Cardiac muscle cell (in vitro differentiated cells and primary cell): ENCODE results near the gene RAB34. TPM values are rescaled to one million over a fixed set of nuclear protein-coding genes. Genes with fewer than 3 reads are reported as not detected.

Experiments used
- DNase-seq, 2 donors: peaks; one replicate each; pipeline versions ENCODE4 v3.0.0 to v3.0.0-alpha.2; 2010 to 2017; ENCODE audit warnings: low read depth in 1 of 2, low spot score in 1 of 2
- H3K27ac ChIP-seq: fragments of 200-600 bp; sonication (generic); 2 replicates; pipeline ENCODE4 v1.5.1; 2016
- H3K27me3 ChIP-seq: fragments of 200-600 bp; sonication (generic); 2 replicates; pipeline ENCODE4 v1.6.0; 2016; ENCODE audit warnings: control low read depth
- H3K36me3 ChIP-seq: fragments of 200-600 bp; sonication (generic); 2 replicates; pipeline ENCODE4 v1.5.1; 2016; ENCODE audit warnings: control low read depth
- H3K4me1 ChIP-seq: fragments of 200-600 bp; sonication (generic); 2 replicates; pipeline ENCODE4 v1.8.1; 2017; ENCODE audit warnings: low read depth, mild to moderate bottlenecking, mixed run types
- H3K4me3 ChIP-seq: fragments of 200-600 bp; sonication (generic); 2 replicates; pipeline ENCODE4 v1.5.1; 2016; ENCODE audit warnings: mild to moderate bottlenecking
- H3K9me3 ChIP-seq: fragments of 200-600 bp; sonication (generic); 2 replicates; pipeline ENCODE4 v1.5.1; 2017; ENCODE audit warnings: low read depth, mild to moderate bottlenecking, control low read depth
- CTCF ChIP-seq: IDR thresholded peaks from 2 replicates; pipeline ENCODE4 v1.5.1; 2012; ENCODE audit warnings: low read depth, mild to moderate bottlenecking, low read length
- polyA plus RNA-seq: library from polyadenylated mRNA; unstranded; fragments of >200 nt; fragmentation: Nextera tagmentation; extraction: Ambion mirVana; gene quantifications from 2 replicates; pipeline ENCODE4 v1.2.1, GENCODE V29; 2016
- total RNA-seq: library from RNA; depleted of rRNA; stranded (reverse); fragments of >200 nt; gene quantifications from 2 replicates; pipeline ENCODE4 v1.2.3, GENCODE V29; 2016

RAB34 gene
- total and polyA plus RNA-seq, 2 experiments from 2014 or later = 186 to 276 TPM

GRCh38 chr17:28675980-28676379 lies 41.7 kb downstream of the RAB34 start:
- TF ChIP-seq CTCF = no peak
- no peak overlapping the region for H3K27ac ChIP-seq
- no peak overlapping the region for H3K4me3 ChIP-seq
- peaks cover 89% of the 10 kb centered on the region for H3K36me3 ChIP-seq
- no peaks in the 10 kb centered on the region for H3K4me1 ChIP-seq
- no peaks in the 10 kb centered on the region for H3K27me3 ChIP-seq
- no peak for DNase-seq
- H3K9me3 ChIP-seq = no peaks in the 10 kb centered on the region

GRCh38 chr17:28675490-28675889 lies 42.2 kb downstream of the RAB34 start:
- Histone ChIP-seq H3K27me3 (no peaks in the 10 kb centered on the region), H3K36me3 (peaks cover 87% of the 10 kb centered on the region)

GRCh38 chr17:28669918-28670317 lies 47.8 kb downstream of the RAB34 start:
- no peak for TF ChIP-seq CTCF
- Histone ChIP-seq H3K36me3 (peaks cover 52% of the 10 kb centered on the region), H3K27ac (no peak overlapping the region), H3K27me3 (no peaks in the 10 kb centered on the region), H3K4me1 (no peaks in the 10 kb centered on the region), H3K4me3 (no peak overlapping the region), H3K9me3 (no peaks in the 10 kb centered on the region)
- DNase-seq = no peak

More at GRCh38 chr17:28675490-28675889, 42.2 kb downstream of the RAB34 start:
- Histone ChIP-seq H3K9me3 (no peaks in the 10 kb centered on the region), H3K27ac (no peak overlapping the region), H3K4me1 (no peaks in the 10 kb centered on the region), H3K4me3 (no peak overlapping the region)
- no peak for DNase-seq
- TF ChIP-seq CTCF = no peak

- peaks cover 34% of the 10 kb centered on the region for H3K36me3 ChIP-seq
- no peak overlapping the region for H3K27ac ChIP-seq
- no peaks in the 10 kb centered on the region for H3K27me3 ChIP-seq
- no peak for TF ChIP-seq CTCF
- no peak overlapping the region for H3K4me3 ChIP-seq
- H3K4me1 ChIP-seq = peaks cover 8% of the 10 kb centered on the region
- no peaks in the 10 kb centered on the region for H3K9me3 ChIP-seq
- DNase-seq = no peak
Observed at GRCh38 chr17:28667870-28668269, 49.8 kb downstream of the RAB34 start.

GRCh38 chr17:28665994-28666393 lies 51.7 kb downstream of the RAB34 start:
- DNase-seq = no peak
- no peak overlapping the region for H3K4me3 ChIP-seq
- peaks cover 18% of the 10 kb centered on the region for H3K36me3 ChIP-seq
- no peaks in the 10 kb centered on the region for H3K9me3 ChIP-seq
- H3K27me3 ChIP-seq = no peaks in the 10 kb centered on the region
- peaks cover 9% of the 10 kb centered on the region for H3K4me1 ChIP-seq
- no peak overlapping the region for H3K27ac ChIP-seq
- TF ChIP-seq CTCF = no peak

Other genes starting within 250 kb of the RAB34 start
- not detected in 2 replicates for gene SLC13A2, start 244.2 kb downstream of the RAB34 start, total RNA-seq
- gene SLC13A2, start 244.2 kb downstream of the RAB34 start, polyA plus RNA-seq = not detected in 2 replicates
- 0.06 and 0.18 TPM in 2 replicates for gene FOXN1, start 211.5 kb downstream of the RAB34 start, total RNA-seq
- not detected in 2 replicates for gene FOXN1, start 211.5 kb downstream of the RAB34 start, polyA plus RNA-seq
- gene UNC119, start 165.2 kb downstream of the RAB34 start, total RNA-seq = 124 and 125 TPM in 2 replicates
- 73.3 and 101 TPM in 2 replicates for gene UNC119, start 165.2 kb downstream of the RAB34 start, polyA plus RNA-seq
- gene PIGS, start 146.3 kb downstream of the RAB34 start, total RNA-seq = 107 and 114 TPM in 2 replicates
- gene PIGS, start 146.3 kb downstream of the RAB34 start, polyA plus RNA-seq = 121 and 122 TPM in 2 replicates
- 183 and 334 TPM in 2 replicates for gene ALDOC, start 141.0 kb downstream of the RAB34 start, total RNA-seq
- gene ALDOC, start 141.0 kb downstream of the RAB34 start, polyA plus RNA-seq = 112 and 177 TPM in 2 replicates
- 9.8 and 52.7 TPM in 2 replicates for gene SPAG5, start 118.8 kb downstream of the RAB34 start, total RNA-seq
- 27.0 and 84.6 TPM in 2 replicates for gene SPAG5, start 118.8 kb downstream of the RAB34 start, polyA plus RNA-seq
- 7.3 and 16.2 TPM in 2 replicates for gene RSKR, start 103.7 kb downstream of the RAB34 start, total RNA-seq
- gene RSKR, start 103.7 kb downstream of the RAB34 start, polyA plus RNA-seq = 2.8 and 3.5 TPM in 2 replicates
- 67.3 and 89.0 TPM in 2 replicates for gene BLTP2, start 72.7 kb downstream of the RAB34 start, total RNA-seq
- gene BLTP2, start 72.7 kb downstream of the RAB34 start, polyA plus RNA-seq = 49.2 and 49.9 TPM in 2 replicates
- 26.1 and 33.9 TPM in 2 replicates for gene SDF2, start 56.0 kb downstream of the RAB34 start, total RNA-seq
- gene SDF2, start 56.0 kb downstream of the RAB34 start, polyA plus RNA-seq = 69.0 and 85.7 TPM in 2 replicates
- gene SUPT6H, start 55.7 kb downstream of the RAB34 start, total RNA-seq = 33.5 and 67.8 TPM in 2 replicates
- 29.7 and 33.7 TPM in 2 replicates for gene SUPT6H, start 55.7 kb downstream of the RAB34 start, polyA plus RNA-seq
- gene PROCA1, start 6.0 kb downstream of the RAB34 start, total RNA-seq = 19.4 and 44.8 TPM in 2 replicates
- gene PROCA1, start 6.0 kb downstream of the RAB34 start, polyA plus RNA-seq = 7.8 and 11.1 TPM in 2 replicates
- gene RPL23A, start 2.1 kb upstream of the RAB34 start, total RNA-seq = 332 and 489 TPM in 2 replicates
- 944 and 1,028 TPM in 2 replicates for gene RPL23A, start 2.1 kb upstream of the RAB34 start, polyA plus RNA-seq
- 3.0 and 7.8 TPM in 2 replicates for gene TLCD1, start 8.4 kb upstream of the RAB34 start, total RNA-seq
- 7.2 and 15.4 TPM in 2 replicates for gene TLCD1, start 8.4 kb upstream of the RAB34 start, polyA plus RNA-seq
- gene NEK8, start 10.9 kb upstream of the RAB34 start, total RNA-seq = 5.0 and 7.7 TPM in 2 replicates
- gene NEK8, start 10.9 kb upstream of the RAB34 start, polyA plus RNA-seq = 9.0 and 13.6 TPM in 2 replicates
- 53.8 and 57.8 TPM in 2 replicates for gene TRAF4, start 26.1 kb upstream of the RAB34 start, total RNA-seq
- 27.2 and 34.1 TPM in 2 replicates for gene TRAF4, start 26.1 kb upstream of the RAB34 start, polyA plus RNA-seq
- gene FAM222B, start 124.9 kb upstream of the RAB34 start, total RNA-seq = 19.4 and 25.5 TPM in 2 replicates
- gene FAM222B, start 124.9 kb upstream of the RAB34 start, polyA plus RNA-seq = 30.3 and 34.1 TPM in 2 replicates
- 32.3 and 44.3 TPM in 2 replicates for gene ERAL1, start 137.1 kb upstream of the RAB34 start, total RNA-seq
- gene ERAL1, start 137.1 kb upstream of the RAB34 start, polyA plus RNA-seq = 75.2 and 77.1 TPM in 2 replicates
- gene FLOT2, start 179.9 kb upstream of the RAB34 start, total RNA-seq = 102 and 110 TPM in 2 replicates
- 145 and 158 TPM in 2 replicates for gene FLOT2, start 179.9 kb upstream of the RAB34 start, polyA plus RNA-seq
- 40.9 and 44.6 TPM in 2 replicates for gene DHRS13, start 185.2 kb upstream of the RAB34 start, total RNA-seq
- 28.1 and 35.4 TPM in 2 replicates for gene DHRS13, start 185.2 kb upstream of the RAB34 start, polyA plus RNA-seq
- 45.6 and 46.1 TPM in 2 replicates for gene PHF12, start 233.7 kb upstream of the RAB34 start, total RNA-seq
- gene PHF12, start 233.7 kb upstream of the RAB34 start, polyA plus RNA-seq = 11.6 and 17.9 TPM in 2 replicates